CD14-positive monocyte (primary cell): ENCODE results near the gene PIP4K2A. TPM values are rescaled to one million over a fixed set of nuclear protein-coding genes. Genes with fewer than 3 reads are reported as not detected.
A peak's percentile ranks its signal among the peaks of the same experiment; 100 is the strongest.

ENCODE experiments used
- DNase-seq, 3 donors: peaks; one replicate each; pipeline ENCODE4 v3.0.0-alpha.2; 2011 to 2022
- H2AFZ ChIP-seq: 2 replicates; pipeline ENCODE4 v1.6.0; 2012; ENCODE audit warnings: mild to moderate bottlenecking, low read depth, low read length, inconsistent platforms; ENCODE audit not compliant: insufficient read depth, poor library complexity, severe bottlenecking
- H3K27ac ChIP-seq, 2 donors: 1 replicate in 1 of 2; 2 replicates in 1 of 2; pipeline ENCODE4 v1.5.1; 2012 to 2013; ENCODE audit warnings: low read length in 2 of 2, control low read depth in 1 of 2, inconsistent platforms in 1 of 2, low read depth in 1 of 2, mild to moderate bottlenecking in 1 of 2
- H3K27me3 ChIP-seq, 2 donors: one replicate each; pipeline versions ENCODE4 v1.6.0 to v1.6.1; 2011 to 2013; ENCODE audit warnings: low read length in 2 of 2; ENCODE audit not compliant: control insufficient read depth in 2 of 2, insufficient read depth in 2 of 2
- H3K36me3 ChIP-seq, 2 donors: replicated peaks in 1 of 2; 1 replicate in 1 of 2; 2 replicates in 1 of 2; pipeline versions ENCODE4 v1.5.1 to v1.6.1; 2012 to 2013; ENCODE audit warnings: low read length in 2 of 2, control low read depth in 1 of 2, inconsistent platforms in 1 of 2, mild to moderate bottlenecking in 1 of 2; ENCODE audit not compliant: insufficient read depth in 2 of 2, control insufficient read depth in 1 of 2
- H3K4me1 ChIP-seq, 2 donors: 1 replicate in 1 of 2; 2 replicates in 1 of 2; pipeline versions ENCODE4 v1.5.1 to v1.6.1; 2012 to 2013; ENCODE audit warnings: low read length in 2 of 2, control low read depth in 1 of 2, inconsistent platforms in 1 of 2, mild to moderate bottlenecking in 1 of 2, moderate library complexity in 1 of 2; ENCODE audit not compliant: insufficient read depth in 2 of 2, control insufficient read depth in 1 of 2
- H3K4me2 ChIP-seq: replicated peaks from 2 replicates; pipeline ENCODE3; 2012; ENCODE audit warnings: low read length, moderate library complexity, mild to moderate bottlenecking; ENCODE audit not compliant: poor library complexity, severe bottlenecking; ENCODE audit errors: extremely low read depth
- H3K4me3 ChIP-seq, 3 experiments: fragments of 200-600 bp in 1 of 3; sonication (generic) in 1 of 3; replicated peaks in 1 of 3; 1 replicate in 2 of 3; 2 replicates in 1 of 3; pipeline ENCODE4 v1.5.1; 2011 to 2013; ENCODE audit warnings: low read length in 3 of 3, mild to moderate bottlenecking in 3 of 3, control low read depth in 2 of 3, low read depth in 2 of 3, inconsistent platforms in 1 of 3, moderate library complexity in 1 of 3
- H3K79me2 ChIP-seq: 2 replicates; pipeline ENCODE4 v1.6.0; 2012; ENCODE audit warnings: mild to moderate bottlenecking, control low read depth, inconsistent platforms, low read length, moderate library complexity; ENCODE audit not compliant: insufficient read depth
- H3K9ac ChIP-seq: 2 replicates; pipeline ENCODE4 v1.6.0; 2017; ENCODE audit warnings: low read length, mild to moderate bottlenecking; ENCODE audit not compliant: insufficient read depth, poor library complexity, severe bottlenecking
- H3K9me3 ChIP-seq, 2 donors: replicated peaks in 1 of 2; 1 replicate in 1 of 2; 2 replicates in 1 of 2; pipeline versions ENCODE4 v1.5.1 to v1.6.1; 2012 to 2013; ENCODE audit warnings: low read length in 2 of 2, control low read depth in 1 of 2; ENCODE audit not compliant: control insufficient read depth in 1 of 2, insufficient read depth in 1 of 2
- H4K20me1 ChIP-seq: 2 replicates; pipeline ENCODE4 v1.6.0; 2012; ENCODE audit warnings: mild to moderate bottlenecking, low read length, control low read depth, moderate library complexity; ENCODE audit not compliant: insufficient read depth
- H3K27ac Mint-ChIP-seq, 7 donors: one replicate each; pipeline ENCODE4 v1.8.0; 2020; ENCODE audit warnings: mild to moderate bottlenecking in 7 of 7, mixed read lengths in 7 of 7, moderate library complexity in 6 of 7, inconsistent platforms in 2 of 7
- H3K27me3 Mint-ChIP-seq, 3 donors: one replicate each; pipeline ENCODE4 v1.8.0; 2021 to 2022; ENCODE audit warnings: low read depth in 3 of 3, mild to moderate bottlenecking in 3 of 3, mixed read lengths in 3 of 3, moderate library complexity in 3 of 3, inconsistent platforms in 1 of 3
- H3K36me3 Mint-ChIP-seq, 2 donors: one replicate each; pipeline ENCODE4 v1.8.0; 2020; ENCODE audit warnings: mixed read lengths in 2 of 2, inconsistent platforms in 1 of 2, mild to moderate bottlenecking in 1 of 2
- H3K4me1 Mint-ChIP-seq: one replicate; pipeline ENCODE4 v1.8.0; 2020; ENCODE audit warnings: mild to moderate bottlenecking, mixed read lengths
- H3K4me3 Mint-ChIP-seq, 2 donors: one replicate each; pipeline ENCODE4 v1.8.0; 2020; ENCODE audit warnings: mild to moderate bottlenecking in 2 of 2, mixed read lengths in 2 of 2, moderate library complexity in 1 of 2
- H3K9me3 Mint-ChIP-seq, 7 donors: one replicate each; pipeline ENCODE4 v1.8.0; 2020 to 2022; ENCODE audit warnings: mixed read lengths in 7 of 7, mild to moderate bottlenecking in 6 of 7, moderate library complexity in 6 of 7, inconsistent platforms in 2 of 7
- CTCF ChIP-seq: fragments of 200-600 bp; IDR thresholded peaks from one replicate; pipeline ENCODE4 v1.8.0; 2022; ENCODE audit warnings: antibody characterized with exemption, mild to moderate bottlenecking
- WGBS: methylation state at CpG from one replicate; pipeline ENCODE4 v1.1.5; 2013; ENCODE audit warnings: missing lambda C conversion rate; ENCODE audit not compliant: insufficient coverage; 5-methylcytosine and 5-hydroxymethylcytosine counted together
- intact Hi-C, 2 donors: fragments of 100-400 bp; cut with micrococcal nuclease; formaldehyde crosslinking; loops; one replicate each; pipeline versions ENCODE4 v1.15.0 to v1.15.1; 2023
- polyA plus RNA-seq, 3 donors: library from polyadenylated mRNA; depleted of rRNA in 1 of 3; unstranded in 2 of 3; stranded (reverse) in 1 of 3; fragments of 300-500 nt in 2 of 3; fragments of >200 nt in 1 of 3; fragmentation: Illumina TruSeq in 2 of 3; gene quantifications; 1 replicate in 2 of 3; 2 replicates in 1 of 3; pipeline ENCODE4 v1.2.3, GENCODE V29; 2012 to 2021

The PIP4K2A gene
- polyA plus RNA-seq, 3 donors: 9.7 to 33.7 (median 16.6) TPM

- Histone ChIP-seq H3K36me3 (peaks cover 0 to 6% of the 10 kb centered on the region in 2 donors), H3K79me2 (peaks cover 100% of the 10 kb centered on the region), H3K9me3 (no peaks in the 10 kb centered on the region), H3K4me2 (no peak overlapping the region), H3K4me1 (peaks cover 22 to 29% of the 10 kb centered on the region in 2 donors), H3K27ac (no peak overlapping the region), H4K20me1 (peaks cover 92% of the 10 kb centered on the region), H3K4me3 (no peak overlapping the region), H3K9ac (no peak overlapping the region), H3K27me3 (no peaks in the 10 kb centered on the region), H2AFZ (no peak overlapping the region)
- Mint-ChIP-seq H3K36me3 (peaks cover 0 to 9% of the 10 kb centered on the region in 2 donors), H3K9me3 (no peaks in the 10 kb centered on the region), H3K4me1 (peaks cover 41% of the 10 kb centered on the region), H3K4me3 (no peak overlapping the region), H3K27me3 (no peaks in the 10 kb centered on the region), H3K27ac (peak overlapping the region in 1 of 7 donors; percentile 85)
- WGBS: 100% methylated on average over 1 of the region's 9 CpGs
- no peak for DNase-seq
- no peak for TF ChIP-seq CTCF
- intact Hi-C loops: no loop called here
These were observed 88.7 kb downstream of the PIP4K2A start for GRCh38 chr10:22625516-22626290.

GRCh38 chr10:22624287-22624738 is 90.1 kb downstream of the PIP4K2A start:
- no peak for TF ChIP-seq CTCF
- Histone ChIP-seq H3K4me3 (no peak overlapping the region), H3K9ac (no peak overlapping the region), H3K36me3 (peaks cover 0 to 7% of the 10 kb centered on the region in 2 donors), H4K20me1 (peaks cover 88% of the 10 kb centered on the region), H3K9me3 (no peaks in the 10 kb centered on the region), H3K79me2 (peaks cover 100% of the 10 kb centered on the region), H3K27ac (peak overlapping the region in 1 of 2 donors; percentile 54), H3K4me1 (peaks cover 11 to 15% of the 10 kb centered on the region in 2 donors), H2AFZ (no peak overlapping the region), H3K27me3 (no peaks in the 10 kb centered on the region), H3K4me2 (no peak overlapping the region)
- H3K9me3 Mint-ChIP-seq: no peaks in the 10 kb centered on the region
- H3K4me1 Mint-ChIP-seq: peaks cover 32% of the 10 kb centered on the region
- H3K36me3 Mint-ChIP-seq: peaks cover 0 to 9% of the 10 kb centered on the region in 2 donors
- DNase-seq: peak in 1 of 3 donors; percentile 7
- H3K27ac Mint-ChIP-seq: peak overlapping the region in 3 of 7 donors; percentile 6 to 50 (median 7)
- intact Hi-C loops: no loop called here
- peaks cover 0 to 1% (median 0%) of the 10 kb centered on the region in 3 donors for H3K27me3 Mint-ChIP-seq
- no peak overlapping the region for H3K4me3 Mint-ChIP-seq
- WGBS: no CpG with 5 or more reads among the region's 3 CpGs
